Right ventricle myocardium inferior (tissue), 1 donor: ENCODE measurements around the gene CTNNA1. TPM values are rescaled to one million over a fixed set of nuclear protein-coding genes. Genes with fewer than 3 reads are reported as not detected.

Experiments
- ATAC-seq: fragments of 200-7000 bp; cut with Tn5 transposase; one replicate; pipeline ENCODE4 v1.9.1; 2020; ENCODE audit warnings: mild to moderate bottlenecking, moderate library complexity
- DNase-seq: peaks from one replicate; pipeline ENCODE4 v3.0.0; 2021; ENCODE audit errors: missing footprints
- intact Hi-C: fragments of 100-400 bp; cut with DNase I; formaldehyde crosslinking; loops from one replicate; pipeline ENCODE4 v1.11.0; 2022
- total RNA-seq: library from RNA; stranded (reverse); fragmentation: NEBNext Ultra II Directional; extraction: Animal tissue kit (Norgen Biotek cat#: 25700); gene quantifications from one replicate; pipeline ENCODE4 v1.2.1, GENCODE V29; 2021
- donor health status: DM: no; HTN: yes; CAD: no; lungs with severe emphysema.

CTNNA1 gene
- total RNA-seq, 1 donor from 2014 or later: 322 TPM

DNA sequence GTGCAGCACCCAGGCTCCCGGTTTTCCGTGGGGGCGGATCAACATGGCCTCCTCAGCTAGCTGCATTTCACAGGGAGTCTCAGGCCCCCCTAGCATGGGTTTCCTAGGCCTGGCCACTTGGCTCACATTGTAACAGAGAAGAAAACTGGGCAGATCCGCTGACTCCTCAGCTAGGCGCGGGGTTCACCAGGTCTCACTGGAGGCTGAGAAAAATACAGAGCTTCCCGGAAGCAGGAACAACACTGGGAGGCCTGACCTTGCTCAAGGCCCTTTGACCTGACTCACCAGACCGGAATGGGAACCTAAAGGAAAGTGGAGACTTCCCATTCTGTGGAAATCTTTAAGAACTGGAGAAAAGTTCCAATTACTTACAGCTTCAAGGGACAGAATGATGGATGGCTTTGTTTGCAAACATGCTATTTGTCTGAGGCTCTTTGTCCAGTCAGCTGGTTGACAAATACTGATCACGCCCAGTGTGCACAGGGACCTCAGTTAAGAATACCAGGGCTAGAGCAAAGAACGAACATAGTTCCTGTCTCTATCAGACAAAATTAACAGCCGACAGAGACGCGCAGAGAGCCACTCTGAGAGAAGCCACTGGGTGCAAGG lies 210.6 kb downstream of the CTNNA1 start:
- no peak for DNase-seq
- intact Hi-C loops: no loop called here
- ATAC-seq: no peak

DNA sequence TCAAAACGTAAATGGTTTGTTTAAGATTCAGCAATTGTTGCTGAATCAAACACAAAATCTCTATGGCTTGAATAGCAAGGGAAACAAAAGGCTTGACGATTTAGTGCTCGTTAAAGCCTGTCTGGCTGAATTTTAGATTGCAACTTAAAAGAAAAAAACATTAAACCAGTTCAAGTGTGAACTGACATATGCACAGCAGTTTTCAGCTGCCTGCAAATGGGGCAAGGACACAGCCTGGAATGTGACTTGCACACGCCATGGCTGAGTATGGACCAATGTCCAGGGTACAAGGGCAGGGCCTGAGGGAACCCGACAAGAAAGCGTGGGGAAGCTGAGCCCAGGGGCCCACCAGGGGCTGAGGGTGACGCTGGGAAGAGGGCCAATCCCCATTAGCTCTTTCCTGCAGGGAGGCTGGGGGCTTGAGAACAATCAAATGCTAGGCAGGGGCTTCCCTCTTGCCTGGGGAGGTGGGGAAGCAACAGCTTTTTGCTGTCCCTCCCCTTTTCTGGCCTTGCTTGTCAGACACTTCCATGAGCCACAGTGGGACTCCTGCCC lies 211.5 kb downstream of the CTNNA1 start:
- ATAC-seq (no peak), DNase-seq (no peak)
- intact Hi-C loops: no loop called here

GRCh38 chr5:138965626-138966025 lies 212.4 kb downstream of the CTNNA1 start:
- DNase-seq: no peak
- intact Hi-C loops: no loop called here
- ATAC-seq: no peak

GRCh38 chr5:138966236-138966985 lies 213.2 kb downstream of the CTNNA1 start:
- intact Hi-C loops: no loop called here
- ATAC-seq (no peak), DNase-seq (no peak)

DNA sequence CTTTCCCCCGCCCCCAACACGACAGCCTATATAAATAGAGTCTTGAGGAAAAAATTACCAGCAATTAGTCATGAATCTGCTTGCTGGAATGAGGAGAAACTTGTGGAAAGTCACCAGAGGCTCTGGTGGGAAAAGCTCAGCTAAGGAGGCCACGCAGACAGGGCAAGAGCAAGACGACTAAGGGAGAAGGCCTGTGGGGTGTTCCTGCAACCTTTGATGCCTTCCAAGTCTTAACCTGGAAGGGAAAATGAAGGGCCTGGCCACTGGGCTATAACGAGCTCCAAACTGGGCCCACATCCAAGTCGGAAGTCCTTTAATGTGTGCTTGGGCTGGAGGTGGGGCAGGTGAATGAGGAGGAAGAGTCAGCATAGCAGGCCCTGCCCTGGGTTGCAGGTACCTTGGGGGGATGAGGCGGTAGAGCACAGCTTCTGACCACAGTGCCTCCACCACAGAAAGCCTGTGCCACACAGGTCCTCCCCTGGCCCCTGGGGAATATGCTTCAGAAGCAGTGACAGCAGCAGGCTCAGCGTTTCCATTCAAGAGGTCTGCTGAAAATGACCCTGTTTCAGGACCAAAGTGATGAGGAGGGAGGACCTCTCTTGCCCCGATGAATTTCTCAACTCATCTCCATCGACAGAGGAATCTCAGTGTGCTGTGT lies 214.7 kb downstream of the CTNNA1 start:
- ATAC-seq (no peak), DNase-seq (no peak)
- intact Hi-C loops: no loop called here

GRCh38 chr5:138968601-138969000 lies 215.4 kb downstream of the CTNNA1 start:
- ATAC-seq (no peak), DNase-seq (no peak)
- intact Hi-C loops: no loop called here

GRCh38 chr5:138969323-138970002 lies 216.2 kb downstream of the CTNNA1 start:
- ATAC-seq: peak; percentile 26
- no peak for DNase-seq
- intact Hi-C loops: loop anchor here (10.0 kb wide), 1 partner anchor 165 kb away; no protein-coding TSS in a partner anchor

DNA sequence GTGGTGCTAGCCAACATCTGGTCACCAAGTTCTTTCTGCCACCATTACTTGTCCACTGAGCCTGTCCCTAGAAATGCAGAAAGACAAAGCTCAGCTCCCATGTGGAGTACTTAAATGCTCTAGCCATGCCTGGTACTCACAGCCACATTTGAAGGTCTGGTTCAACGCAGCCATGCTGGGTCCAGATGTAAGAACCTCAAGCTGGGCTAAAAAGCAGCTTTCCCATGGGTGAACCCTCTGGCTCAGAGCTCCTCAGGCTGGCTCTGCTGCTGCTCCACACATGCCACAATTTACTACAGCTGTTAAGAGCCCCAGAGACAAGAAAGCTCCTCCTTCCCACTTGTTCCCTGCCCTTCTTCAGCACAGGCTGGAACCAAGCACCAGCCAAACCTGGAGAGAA lies 219.0 kb downstream of the CTNNA1 start:
- intact Hi-C loops: loop anchor here (10.0 kb wide), 1 partner anchor 163 kb away; no protein-coding TSS in a partner anchor
- ATAC-seq (peak; percentile 65), DNase-seq (no peak)

DNA sequence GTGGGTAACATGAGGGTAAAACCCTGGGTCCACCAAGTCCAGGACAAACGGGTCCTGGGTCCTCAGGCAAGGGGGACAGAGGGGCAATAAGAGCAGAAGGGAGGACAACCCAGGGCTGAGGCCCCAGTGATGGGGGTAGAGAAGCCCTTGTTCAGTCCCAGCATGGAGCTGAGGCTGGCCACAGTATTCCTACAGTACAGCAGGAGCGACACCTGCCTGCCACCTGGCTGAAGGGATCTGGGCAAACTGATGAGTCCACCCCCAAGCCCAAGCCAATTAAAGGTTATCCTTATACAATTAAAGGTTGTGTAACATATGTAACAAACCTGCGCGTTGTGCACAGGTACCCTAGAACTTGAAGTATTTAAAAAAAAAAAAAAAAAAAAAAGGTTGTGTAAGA lies 219.6 kb downstream of the CTNNA1 start:
- intact Hi-C loops: loop anchor here (10.0 kb wide), 1 partner anchor 162 kb away; no protein-coding TSS in a partner anchor

GRCh38 chr5:138974227-138975063 lies 221.2 kb downstream of the CTNNA1 start:
- DNase-seq (no peak), ATAC-seq (peak; percentile 91)
- intact Hi-C loops: loop anchor here (1.0 to 10.0 kb wide), 2 partner anchors 21 to 160 kb away; no protein-coding TSS in a partner anchor

More for the DNA sequence above, 219.6 kb downstream of the CTNNA1 start:
- no peak for ATAC-seq
- DNase-seq: no peak

- peak; percentile 27 for ATAC-seq
- intact Hi-C loops: loop anchor here (10.0 kb wide), 1 partner anchor 160 kb away; no protein-coding TSS in a partner anchor
Observed at GRCh38 chr5:138975098-138975847, 222.0 kb downstream of the CTNNA1 start.

DNA sequence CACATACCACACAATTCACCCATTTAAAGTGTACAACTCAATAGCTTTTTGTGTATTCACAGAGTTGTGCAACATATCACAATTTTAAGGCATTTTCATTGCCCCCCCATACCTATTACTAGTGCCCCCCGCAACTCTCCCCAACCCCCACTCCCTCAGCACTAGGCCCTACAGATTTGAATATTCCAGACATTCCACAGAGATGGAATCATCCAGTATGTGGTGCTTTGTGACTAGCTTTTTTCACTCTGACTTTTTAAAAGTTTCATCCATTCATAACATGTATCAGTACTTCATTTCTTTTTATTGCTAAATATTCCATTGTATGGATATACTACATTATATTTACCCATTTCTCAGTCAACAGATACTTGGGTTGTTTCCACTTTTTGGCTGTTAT lies 224.9 kb downstream of the CTNNA1 start:
- intact Hi-C loops: loop anchor here (10.0 kb wide), 1 partner anchor 157 kb away; no protein-coding TSS in a partner anchor
- ATAC-seq: no peak
- DNase-seq: no peak

More at GRCh38 chr5:138975098-138975847, 222.0 kb downstream of the CTNNA1 start:
- no peak for DNase-seq

- intact Hi-C loops: loop anchor here (10.0 kb wide), 1 partner anchor 156 kb away; no protein-coding TSS in a partner anchor
- DNase-seq (no peak), ATAC-seq (no peak)
Observed at GRCh38 chr5:138978581-138978980, 225.4 kb downstream of the CTNNA1 start.

DNA sequence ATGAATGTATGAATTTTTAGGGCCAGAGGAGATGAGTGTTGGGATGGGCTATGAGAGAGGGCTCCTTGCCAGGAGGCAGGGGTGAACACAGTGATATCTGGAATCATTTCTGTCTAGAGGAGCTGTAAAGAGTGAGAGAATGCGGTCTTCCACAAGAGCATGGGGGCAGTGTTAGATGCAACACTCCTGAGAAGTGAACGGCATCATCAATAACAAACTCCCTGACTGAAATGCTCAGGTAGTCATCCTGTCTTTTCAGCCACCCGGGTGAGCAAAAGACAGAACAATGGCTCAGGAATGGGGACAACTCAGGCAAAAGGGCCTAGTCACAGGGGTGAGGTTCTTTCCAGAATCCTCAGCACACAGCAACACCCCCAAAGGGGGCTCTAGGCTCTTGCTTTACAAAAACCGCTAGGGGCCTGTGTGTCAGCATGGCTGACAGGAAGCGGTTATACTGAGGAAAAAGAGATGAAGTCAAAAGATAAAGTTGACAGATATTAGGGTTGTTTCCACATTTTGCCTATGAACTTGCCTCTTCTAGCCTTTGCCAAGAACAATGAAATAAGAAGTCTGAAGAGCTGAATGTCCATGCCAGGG lies 226.6 kb downstream of the CTNNA1 start:
- no peak for ATAC-seq
- no peak for DNase-seq
- intact Hi-C loops: loop anchor here (10.0 kb wide), 1 partner anchor 155 kb away; no protein-coding TSS in a partner anchor

DNA sequence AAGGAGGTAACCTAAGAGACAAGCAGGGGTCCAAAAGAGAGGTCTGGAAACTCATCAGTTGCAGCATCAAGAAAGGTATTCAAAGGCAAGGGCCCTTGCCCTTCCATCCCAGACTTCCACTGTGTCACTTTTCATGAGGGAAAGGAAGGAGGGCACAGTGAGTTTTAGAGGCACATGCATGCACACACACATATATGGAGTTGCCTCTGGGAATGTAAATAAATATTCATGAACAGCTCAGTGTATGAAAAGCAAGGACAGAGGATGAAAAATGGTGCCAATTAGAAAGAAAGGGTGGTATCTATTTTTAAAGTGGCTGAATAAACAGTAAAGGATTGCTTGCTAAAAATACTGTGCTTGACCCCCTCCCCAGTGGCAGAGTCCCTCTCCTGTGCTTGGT lies 227.2 kb downstream of the CTNNA1 start:
- DNase-seq (no peak), ATAC-seq (no peak)
- intact Hi-C loops: no loop called here

GRCh38 chr5:138981131-138981530 lies 227.9 kb downstream of the CTNNA1 start:
- no peak for ATAC-seq
- intact Hi-C loops: no loop called here
- no peak for DNase-seq

GRCh38 chr5:138981586-138981985 lies 228.4 kb downstream of the CTNNA1 start:
- no peak for ATAC-seq
- intact Hi-C loops: no loop called here
- DNase-seq: no peak
